ENCODE results near the gene SLC13A3.

DNA sequence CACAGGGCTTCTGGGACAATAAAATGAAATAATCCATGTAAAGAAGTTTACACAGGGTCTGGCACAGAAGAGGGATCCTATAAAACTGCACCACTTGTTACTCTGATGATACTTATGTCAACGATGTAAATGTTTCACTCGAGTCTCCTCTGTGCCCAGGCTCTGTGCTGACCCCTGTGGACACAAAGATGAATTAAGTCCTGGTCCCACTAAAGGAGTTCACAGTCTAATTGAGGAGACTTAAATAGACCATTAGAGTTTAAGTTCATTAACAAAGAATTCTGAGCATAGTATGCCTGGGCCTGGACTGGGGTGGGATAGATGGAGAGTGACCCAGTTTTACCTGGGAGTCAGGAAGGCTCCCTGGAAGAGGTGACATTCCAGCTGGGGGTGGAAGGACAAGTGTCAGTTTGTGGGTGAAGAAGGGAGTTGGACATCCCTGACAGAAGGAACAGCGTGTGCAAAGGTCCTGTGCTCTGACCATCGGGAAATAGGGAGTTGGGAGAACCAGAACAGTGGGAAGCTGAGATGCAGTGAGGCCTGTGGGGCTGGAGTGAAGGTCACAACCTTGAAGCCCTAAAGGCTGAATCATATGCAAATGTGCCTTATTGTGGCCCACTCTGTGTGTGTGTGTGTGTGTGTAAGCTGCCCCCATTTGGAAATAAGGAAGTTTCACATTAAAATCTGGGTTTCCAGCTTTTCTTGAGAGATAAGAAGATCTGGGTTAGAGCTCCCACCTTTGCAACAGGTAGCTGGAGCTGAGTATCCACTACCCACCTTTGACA is 101.9 kb downstream of the SLC13A3 start:
- TF ChIP-seq, protein P1, sequence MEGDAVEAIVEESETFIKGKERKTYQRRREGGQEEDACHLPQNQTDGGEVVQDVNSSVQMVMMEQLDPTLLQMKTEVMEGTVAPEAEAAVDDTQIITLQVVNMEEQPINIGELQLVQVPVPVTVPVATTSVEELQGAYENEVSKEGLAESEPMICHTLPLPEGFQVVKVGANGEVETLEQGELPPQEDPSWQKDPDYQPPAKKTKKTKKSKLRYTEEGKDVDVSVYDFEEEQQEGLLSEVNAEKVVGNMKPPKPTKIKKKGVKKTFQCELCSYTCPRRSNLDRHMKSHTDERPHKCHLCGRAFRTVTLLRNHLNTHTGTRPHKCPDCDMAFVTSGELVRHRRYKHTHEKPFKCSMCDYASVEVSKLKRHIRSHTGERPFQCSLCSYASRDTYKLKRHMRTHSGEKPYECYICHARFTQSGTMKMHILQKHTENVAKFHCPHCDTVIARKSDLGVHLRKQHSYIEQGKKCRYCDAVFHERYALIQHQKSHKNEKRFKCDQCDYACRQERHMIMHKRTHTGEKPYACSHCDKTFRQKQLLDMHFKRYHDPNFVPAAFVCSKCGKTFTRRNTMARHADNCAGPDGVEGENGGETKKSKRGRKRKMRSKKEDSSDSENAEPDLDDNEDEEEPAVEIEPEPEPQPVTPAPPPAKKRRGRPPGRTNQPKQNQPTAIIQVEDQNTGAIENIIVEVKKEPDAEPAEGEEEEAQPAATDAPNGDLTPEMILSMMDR (IDR thresholded peaks at IDR 0.05): no peak
- TF ChIP-seq POLR2A (IDR thresholded peaks at IDR 0.05): no peak

All from ovary (tissue), 3 donors.